ENCODE results near the gene GPNMB. TPM values are rescaled to one million over a fixed set of nuclear protein-coding genes. Genes with fewer than 3 reads are reported as not detected.

GPNMB gene
- total and polyA plus RNA-seq, 2 of the 13 experiments (the other 11 are each of a cell fraction or from before 2014, with no cell fraction given): 1.1 to 1.6 TPM

- TF ChIP-seq ATF3 (CRISPR knock-in tag; IDR thresholded peaks at IDR 0.05) (no peak), MYNN (CRISPR knock-in tag; IDR thresholded peaks at IDR 0.05; ENCODE audit: low read depth) (no peak; the same call in 1 of the 2 replicates), SETDB1 (CRISPR knock-in tag; IDR thresholded peaks at IDR 0.05; ENCODE audit: borderline replicate concordance) (no peak), TBX3 (IDR thresholded peaks at IDR 0.05; ENCODE audit: borderline replicate concordance) (no peak), GRHL1 (CRISPR knock-in tag; conservative IDR thresholded peaks at IDR 0.05) (no peak), RBAK (CRISPR knock-in tag; IDR thresholded peaks at IDR 0.05) (no peak), ZNF772 (CRISPR knock-in tag; IDR thresholded peaks at IDR 0.05) (peak; percentile 92), ZNF383 (CRISPR knock-in tag; IDR thresholded peaks at IDR 0.05; ENCODE audit: borderline replicate concordance) (no peak), SP140L (CRISPR knock-in tag; IDR thresholded peaks at IDR 0.05; ENCODE audit: borderline replicate concordance) (no peak), GATAD1 (CRISPR knock-in tag; IDR thresholded peaks at IDR 0.05) (peak; percentile 92), KAT2B (IDR thresholded peaks at IDR 0.05; ENCODE audit: borderline replicate concordance, low read depth, low read length) (no peak), ZNF672 (CRISPR knock-in tag; IDR thresholded peaks at IDR 0.05) (no peak), ZMYM2 (CRISPR knock-in tag; IDR thresholded peaks at IDR 0.05) (peak; percentile 40; the same call in 1 of the 2 replicates), REL (CRISPR knock-in tag; conservative IDR thresholded peaks at IDR 0.05) (0 out of 2 replicates have a peak, but pooled peaks have one; percentile 58), LRRFIP1 (CRISPR knock-in tag; conservative IDR thresholded peaks at IDR 0.05) (0 out of 2 replicates have a peak, but pooled peaks have one; percentile 29), ZNF83 (CRISPR knock-in tag; IDR thresholded peaks at IDR 0.05; ENCODE audit: borderline replicate concordance) (no peak), ZNF615 (CRISPR knock-in tag; IDR thresholded peaks at IDR 0.05; ENCODE audit: borderline replicate concordance) (no peak), ATF5 (CRISPR knock-in tag; IDR thresholded peaks at IDR 0.05; ENCODE audit: low read depth) (0 out of 2 replicates have a peak, but pooled peaks have one; percentile 44), GATA4 (IDR thresholded peaks at IDR 0.05; ENCODE audit: borderline replicate concordance, low read depth) (peak; percentile 44; the same call in 1 of the 2 replicates), CHCHD3 (CRISPR knock-in tag; IDR thresholded peaks at IDR 0.05) (0 out of 2 replicates have a peak, but pooled peaks have one; percentile 88), CBFB (CRISPR knock-in tag; IDR thresholded peaks at IDR 0.05) (peak; percentile 59; the same call in 1 of the 2 replicates), SP1 (IDR thresholded peaks at IDR 0.05) (no peak), SP1 (CRISPR knock-in tag; IDR thresholded peaks at IDR 0.05) (peak; percentile 79)
- TF ChIP-seq, protein P1, sequence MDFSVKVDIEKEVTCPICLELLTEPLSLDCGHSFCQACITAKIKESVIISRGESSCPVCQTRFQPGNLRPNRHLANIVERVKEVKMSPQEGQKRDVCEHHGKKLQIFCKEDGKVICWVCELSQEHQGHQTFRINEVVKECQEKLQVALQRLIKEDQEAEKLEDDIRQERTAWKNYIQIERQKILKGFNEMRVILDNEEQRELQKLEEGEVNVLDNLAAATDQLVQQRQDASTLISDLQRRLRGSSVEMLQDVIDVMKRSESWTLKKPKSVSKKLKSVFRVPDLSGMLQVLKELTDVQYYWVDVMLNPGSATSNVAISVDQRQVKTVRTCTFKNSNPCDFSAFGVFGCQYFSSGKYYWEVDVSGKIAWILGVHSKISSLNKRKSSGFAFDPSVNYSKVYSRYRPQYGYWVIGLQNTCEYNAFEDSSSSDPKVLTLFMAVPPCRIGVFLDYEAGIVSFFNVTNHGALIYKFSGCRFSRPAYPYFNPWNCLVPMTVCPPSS (IDR thresholded peaks at IDR 0.05): no peak
Measured at GRCh38 chr7:23298885-23299769, 52.6 kb downstream of the GPNMB start, which contains the start of gene MALSU1 (continued).

All from HepG2 (cell line).